HEK293 (cell line): ENCODE results near the gene CELA2A.

Experiments
- REST ChIP-seq: fragments of 450-650 bp; formaldehyde crosslinking; IDR thresholded peaks from 2 replicates; pipeline ENCODE4 v1.5.1; 2016; ENCODE audit warnings: missing biosample characterization, missing genetic modification characterization
- SCRT2 ChIP-seq: fragments of 450-650 bp; formaldehyde crosslinking; IDR thresholded peaks from 2 replicates; pipeline ENCODE4 v1.5.1; 2016; ENCODE audit warnings: missing biosample characterization, missing genetic modification characterization
- ZNF366 ChIP-seq: fragments of 450-650 bp; formaldehyde crosslinking; conservative IDR thresholded peaks from 2 replicates; pipeline ENCODE4 v1.5.1; 2016; ENCODE audit warnings: missing biosample characterization, missing genetic modification characterization
- ZNF626 ChIP-seq: fragments of 450-650 bp; sonication (Bioruptor Pico); formaldehyde crosslinking; IDR thresholded peaks from 2 replicates; pipeline ENCODE4 v1.5.1; 2018; ENCODE audit warnings: missing biosample characterization, missing genetic modification characterization, inconsistent platforms
- TF ChIP-seq, protein P1 (sequence below): fragments of 450-650 bp; formaldehyde crosslinking; IDR thresholded peaks from 2 replicates; pipeline ENCODE4 v1.5.1; 2016; ENCODE audit warnings: missing biosample characterization, missing genetic modification characterization

GRCh38 chr1:15411593-15412137, 44.9 kb upstream of the CELA2A start:
- TF ChIP-seq ZNF626 (tag by site-specific recombination) (no peak), SCRT2 (no peak), REST (tag by site-specific recombination) (no peak), ZNF366 (tag by site-specific recombination) (no peak)
- TF ChIP-seq, protein P1, sequence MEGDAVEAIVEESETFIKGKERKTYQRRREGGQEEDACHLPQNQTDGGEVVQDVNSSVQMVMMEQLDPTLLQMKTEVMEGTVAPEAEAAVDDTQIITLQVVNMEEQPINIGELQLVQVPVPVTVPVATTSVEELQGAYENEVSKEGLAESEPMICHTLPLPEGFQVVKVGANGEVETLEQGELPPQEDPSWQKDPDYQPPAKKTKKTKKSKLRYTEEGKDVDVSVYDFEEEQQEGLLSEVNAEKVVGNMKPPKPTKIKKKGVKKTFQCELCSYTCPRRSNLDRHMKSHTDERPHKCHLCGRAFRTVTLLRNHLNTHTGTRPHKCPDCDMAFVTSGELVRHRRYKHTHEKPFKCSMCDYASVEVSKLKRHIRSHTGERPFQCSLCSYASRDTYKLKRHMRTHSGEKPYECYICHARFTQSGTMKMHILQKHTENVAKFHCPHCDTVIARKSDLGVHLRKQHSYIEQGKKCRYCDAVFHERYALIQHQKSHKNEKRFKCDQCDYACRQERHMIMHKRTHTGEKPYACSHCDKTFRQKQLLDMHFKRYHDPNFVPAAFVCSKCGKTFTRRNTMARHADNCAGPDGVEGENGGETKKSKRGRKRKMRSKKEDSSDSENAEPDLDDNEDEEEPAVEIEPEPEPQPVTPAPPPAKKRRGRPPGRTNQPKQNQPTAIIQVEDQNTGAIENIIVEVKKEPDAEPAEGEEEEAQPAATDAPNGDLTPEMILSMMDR, result no peak
